PFSK-1 (cell line): ENCODE measurements around the gene POU2F1.

Experiments used
- TAF1 ChIP-seq: IDR thresholded peaks from 2 replicates; pipeline ENCODE4 v1.6.1; 2012; ENCODE audit warnings: low read length, control low read depth, borderline replicate concordance; ENCODE audit not compliant: insufficient read depth
- TF ChIP-seq, protein P1 (sequence below), 2 experiments: IDR thresholded peaks; 2 replicates each; pipeline versions ENCODE4 v1.6.1 to v1.8.0; 2011 to 2012; ENCODE audit warnings: low read depth in 2 of 2, low read length in 2 of 2, control low read depth in 1 of 2, inconsistent platforms in 1 of 2, mild to moderate bottlenecking in 1 of 2, moderate library complexity in 1 of 2; ENCODE audit not compliant: insufficient read depth in 1 of 2

DNA sequence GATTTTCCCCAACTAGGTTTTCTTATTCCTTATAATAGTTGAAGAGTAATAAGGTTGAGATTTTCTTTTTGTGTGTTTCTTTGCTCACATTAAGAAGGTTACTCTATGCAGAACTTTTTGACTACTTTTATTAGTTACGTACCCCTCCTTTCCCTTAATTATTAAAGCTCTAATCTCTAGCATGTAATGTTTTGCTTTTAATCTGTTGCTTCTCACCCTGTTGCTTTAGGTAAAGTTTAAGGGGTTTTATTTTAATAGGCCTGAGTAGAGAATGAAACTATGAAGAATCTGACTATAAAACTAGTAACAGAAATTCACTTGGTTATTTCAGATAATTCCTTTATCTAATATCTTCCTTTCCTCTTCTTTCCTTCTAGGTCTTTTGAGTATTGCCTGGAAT lies 53.4 kb downstream of the POU2F1 start:
- no peak for TF ChIP-seq TAF1
- TF ChIP-seq, protein P1, sequence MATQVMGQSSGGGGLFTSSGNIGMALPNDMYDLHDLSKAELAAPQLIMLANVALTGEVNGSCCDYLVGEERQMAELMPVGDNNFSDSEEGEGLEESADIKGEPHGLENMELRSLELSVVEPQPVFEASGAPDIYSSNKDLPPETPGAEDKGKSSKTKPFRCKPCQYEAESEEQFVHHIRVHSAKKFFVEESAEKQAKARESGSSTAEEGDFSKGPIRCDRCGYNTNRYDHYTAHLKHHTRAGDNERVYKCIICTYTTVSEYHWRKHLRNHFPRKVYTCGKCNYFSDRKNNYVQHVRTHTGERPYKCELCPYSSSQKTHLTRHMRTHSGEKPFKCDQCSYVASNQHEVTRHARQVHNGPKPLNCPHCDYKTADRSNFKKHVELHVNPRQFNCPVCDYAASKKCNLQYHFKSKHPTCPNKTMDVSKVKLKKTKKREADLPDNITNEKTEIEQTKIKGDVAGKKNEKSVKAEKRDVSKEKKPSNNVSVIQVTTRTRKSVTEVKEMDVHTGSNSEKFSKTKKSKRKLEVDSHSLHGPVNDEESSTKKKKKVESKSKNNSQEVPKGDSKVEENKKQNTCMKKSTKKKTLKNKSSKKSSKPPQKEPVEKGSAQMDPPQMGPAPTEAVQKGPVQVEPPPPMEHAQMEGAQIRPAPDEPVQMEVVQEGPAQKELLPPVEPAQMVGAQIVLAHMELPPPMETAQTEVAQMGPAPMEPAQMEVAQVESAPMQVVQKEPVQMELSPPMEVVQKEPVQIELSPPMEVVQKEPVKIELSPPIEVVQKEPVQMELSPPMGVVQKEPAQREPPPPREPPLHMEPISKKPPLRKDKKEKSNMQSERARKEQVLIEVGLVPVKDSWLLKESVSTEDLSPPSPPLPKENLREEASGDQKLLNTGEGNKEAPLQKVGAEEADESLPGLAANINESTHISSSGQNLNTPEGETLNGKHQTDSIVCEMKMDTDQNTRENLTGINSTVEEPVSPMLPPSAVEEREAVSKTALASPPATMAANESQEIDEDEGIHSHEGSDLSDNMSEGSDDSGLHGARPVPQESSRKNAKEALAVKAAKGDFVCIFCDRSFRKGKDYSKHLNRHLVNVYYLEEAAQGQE (IDR thresholded peaks at IDR 0.05; ENCODE audit: insufficient read depth in 1 of 2, low read depth in 2 of 2, low read length in 2 of 2) = no peak
